Kidney epithelial cell (primary cell): ENCODE measurements around the gene LDB3. TPM values are rescaled to one million over a fixed set of nuclear protein-coding genes. Genes with fewer than 3 reads are reported as not detected.

Source experiments
- DNase-seq: peaks from one replicate; pipeline ENCODE4 v3.0.0-alpha.2; 2010; ENCODE audit warnings: low read depth
- H3K27me3 ChIP-seq: 2 replicates; pipeline ENCODE4 v1.6.0; 2011; ENCODE audit warnings: low read length; ENCODE audit not compliant: control insufficient read depth, insufficient read depth
- H3K36me3 ChIP-seq: 2 replicates; pipeline ENCODE4 v1.5.1; 2011; ENCODE audit warnings: low read length; ENCODE audit not compliant: control insufficient read depth, insufficient read depth
- H3K4me3 ChIP-seq: 2 replicates; pipeline ENCODE4 v1.5.1; 2011; ENCODE audit warnings: low read depth, mild to moderate bottlenecking, control low read depth, low read length
- CTCF ChIP-seq: IDR thresholded peaks from 2 replicates; pipeline ENCODE4 v1.5.1; 2011; ENCODE audit warnings: mild to moderate bottlenecking, moderate library complexity, low read length, control low read depth, inconsistent platforms; ENCODE audit not compliant: insufficient read depth, poor library complexity, severe bottlenecking
- total RNA-seq: library from RNA; depleted of rRNA; stranded (reverse); fragments of >200 nt; gene quantifications from 2 replicates; pipeline ENCODE4 v1.2.3, GENCODE V29; 2015

LDB3 gene
- total RNA-seq, 1 donor from 2014 or later = 0.17 TPM

DNA sequence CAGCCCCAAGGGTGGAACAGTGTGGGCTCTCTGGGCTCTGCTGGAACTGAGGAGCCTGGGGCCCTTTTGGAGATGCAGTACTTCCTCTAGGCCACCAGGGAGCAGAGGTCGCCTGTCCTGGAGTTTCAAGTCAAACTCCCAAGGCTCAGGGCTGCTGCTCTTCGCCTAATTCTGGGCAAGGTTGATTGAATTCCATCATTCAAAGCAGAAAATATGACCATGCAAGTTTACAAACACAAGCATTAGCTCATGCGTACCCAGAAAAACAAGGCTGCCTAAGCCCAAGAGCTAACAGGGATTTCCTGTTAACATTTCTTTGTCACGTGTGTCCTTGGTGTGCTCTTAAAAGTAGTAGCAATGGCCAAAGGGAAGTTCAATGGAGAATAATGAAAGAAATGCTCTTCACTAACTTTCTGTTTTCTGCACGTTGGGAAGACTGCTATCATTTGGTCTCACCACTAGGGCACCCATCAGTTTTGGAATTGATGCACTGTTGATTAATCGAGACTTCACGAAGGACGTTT lies 20.1 kb downstream of the LDB3 start:
- Histone ChIP-seq H3K36me3 (no peaks in the 10 kb centered on the region), H3K4me3 (no peak overlapping the region), H3K27me3 (peaks cover 31% of the 10 kb centered on the region)
- no peak for DNase-seq
- peak; percentile 84 for TF ChIP-seq CTCF

DNA sequence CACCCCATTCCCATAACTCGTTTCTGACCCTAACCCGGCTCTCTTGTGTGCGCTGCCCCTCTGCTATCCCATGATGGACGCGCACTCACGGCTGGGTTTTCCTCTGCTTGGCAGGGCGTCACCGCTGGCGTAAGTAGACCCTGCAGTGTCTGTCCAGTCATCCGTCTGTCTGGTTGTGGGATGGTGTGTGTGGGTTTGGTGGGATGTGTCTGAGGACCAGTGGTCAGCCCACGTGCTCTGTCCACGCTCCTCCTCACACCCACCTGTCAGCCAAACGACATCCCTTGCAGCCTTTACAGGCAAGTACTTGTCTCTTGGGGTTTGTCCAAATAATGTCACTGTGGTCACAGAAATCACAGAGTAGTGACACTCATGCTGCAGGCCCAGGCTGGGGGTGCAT lies 20.8 kb downstream of the LDB3 start:
- H3K36me3 ChIP-seq = no peaks in the 10 kb centered on the region
- DNase-seq = no peak

GRCh38 chr10:86690231-86690630 lies 21.9 kb downstream of the LDB3 start:
- Histone ChIP-seq H3K4me3 (no peak overlapping the region), H3K36me3 (no peaks in the 10 kb centered on the region), H3K27me3 (peaks cover 15% of the 10 kb centered on the region)
- TF ChIP-seq CTCF = no peak
- no peak for DNase-seq

More for the DNA sequence above, 20.8 kb downstream of the LDB3 start:
- TF ChIP-seq CTCF = no peak
- peaks cover 25% of the 10 kb centered on the region for H3K27me3 ChIP-seq
- H3K4me3 ChIP-seq = no peak overlapping the region

GRCh38 chr10:86690657-86691084 lies 22.4 kb downstream of the LDB3 start:
- H3K27me3 ChIP-seq = peaks cover 14% of the 10 kb centered on the region
- no peaks in the 10 kb centered on the region for H3K36me3 ChIP-seq
- no peak for DNase-seq
- no peak for TF ChIP-seq CTCF
- H3K4me3 ChIP-seq = no peak overlapping the region

DNA sequence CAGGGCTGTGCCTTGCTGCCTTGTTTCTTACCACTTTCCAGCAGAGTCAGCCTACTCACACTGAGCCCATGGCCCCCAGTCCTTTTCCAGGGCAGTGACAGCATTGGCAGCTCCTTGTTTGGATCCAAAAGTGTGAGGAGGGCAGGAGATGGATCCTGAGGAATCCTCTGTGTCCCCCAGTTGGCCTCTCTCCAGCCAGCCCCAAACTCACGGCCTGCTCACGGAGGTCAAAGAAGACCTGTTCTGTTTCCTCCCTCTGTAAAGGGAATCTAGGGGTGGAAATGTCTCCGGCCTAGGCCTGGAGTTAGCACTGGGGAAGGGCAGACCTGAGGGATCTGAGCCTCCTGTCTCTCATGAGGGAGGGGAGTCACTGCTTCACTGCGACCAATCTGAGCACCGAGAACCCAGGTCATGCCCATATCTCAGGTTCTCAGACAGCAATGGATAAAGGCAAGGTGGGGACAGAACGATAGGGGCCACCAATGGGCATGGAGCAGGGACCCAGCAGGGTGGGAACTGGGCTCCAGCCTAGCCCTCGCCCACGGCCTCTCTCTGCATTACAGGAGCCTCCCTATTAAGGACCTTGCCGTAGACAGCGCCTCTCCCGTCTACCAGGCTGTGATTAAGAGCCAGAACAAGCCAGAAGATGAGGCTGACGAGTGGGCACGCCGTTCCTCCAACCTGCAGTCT lies 23.2 kb downstream of the LDB3 start:
- no peak for TF ChIP-seq CTCF
- Histone ChIP-seq H3K27me3 (peaks cover 11% of the 10 kb centered on the region), H3K4me3 (no peak overlapping the region), H3K36me3 (no peaks in the 10 kb centered on the region)
- no peak for DNase-seq
